Keratinocyte (primary cell): ENCODE data around the gene INCA1. TPM values are rescaled to one million over a fixed set of nuclear protein-coding genes. Genes with fewer than 3 reads are reported as not detected.

Experiments used
- DNase-seq: peaks from one replicate; pipeline ENCODE4 v3.0.0-alpha.2; 2011; ENCODE audit warnings: low read depth, missing footprints, low spot score
- FAIRE-seq: peaks from 2 replicates; lab custom pipeline; 2011; peaks lifted over from hg19 to GRCh38; lab: Jason Lieb, UNC
- H2AFZ ChIP-seq: 2 replicates; pipeline ENCODE4 v1.6.0; 2012; ENCODE audit warnings: low read length, control low read depth, inconsistent platforms; ENCODE audit not compliant: control insufficient read depth
- H3K27ac ChIP-seq: 2 replicates; pipeline ENCODE4 v1.5.1; 2011; ENCODE audit warnings: low read length; ENCODE audit not compliant: control insufficient read depth, insufficient read depth
- H3K27me3 ChIP-seq: 3 replicates; pipeline ENCODE4 v1.6.0; 2011; ENCODE audit warnings: low read length; ENCODE audit not compliant: control insufficient read depth, insufficient read depth; ENCODE audit errors: extremely low read depth
- H3K36me3 ChIP-seq, 2 experiments: 2 replicates in 1 of 2; 3 replicates in 1 of 2; pipeline ENCODE4 v1.5.1; 2011; ENCODE audit warnings: low read length in 2 of 2, mild to moderate bottlenecking in 1 of 2; ENCODE audit not compliant: control insufficient read depth in 2 of 2, insufficient read depth in 2 of 2; ENCODE audit errors: extremely low read depth in 1 of 2
- H3K4me1 ChIP-seq: 3 replicates; pipeline ENCODE4 v1.5.1; 2011; ENCODE audit warnings: low read length; ENCODE audit not compliant: control insufficient read depth, insufficient read depth; ENCODE audit errors: extremely low read depth
- H3K4me2 ChIP-seq: 3 replicates; pipeline ENCODE4 v1.6.0; 2011; ENCODE audit warnings: low read depth, low read length; ENCODE audit not compliant: control insufficient read depth, insufficient read depth; ENCODE audit errors: extremely low read depth
- H3K4me3 ChIP-seq, 3 experiments: fragments of 200-600 bp in 1 of 3; sonication (generic) in 1 of 3; 2 replicates in 2 of 3; 3 replicates in 1 of 3; pipeline ENCODE4 v1.5.1; 2011 to 2016; ENCODE audit warnings: low read length in 3 of 3, mild to moderate bottlenecking in 3 of 3, control low read depth in 2 of 3, inconsistent platforms in 1 of 3, low read depth in 1 of 3, mixed read lengths in 1 of 3, mixed run types in 1 of 3, moderate library complexity in 1 of 3; ENCODE audit not compliant: control insufficient read depth in 2 of 3, insufficient read depth in 2 of 3; ENCODE audit errors: extremely low read depth in 1 of 3
- H3K79me2 ChIP-seq: 2 replicates; pipeline ENCODE4 v1.6.0; 2012; ENCODE audit warnings: low read length; ENCODE audit not compliant: control insufficient read depth, insufficient read depth
- H3K9ac ChIP-seq: 3 replicates; pipeline ENCODE4 v1.6.0; 2011; ENCODE audit warnings: low read length; ENCODE audit not compliant: control insufficient read depth, insufficient read depth; ENCODE audit errors: extremely low read depth
- H3K9me1 ChIP-seq: 3 replicates; pipeline ENCODE4 v1.6.0; 2011; ENCODE audit warnings: low read length; ENCODE audit not compliant: control insufficient read depth, insufficient read depth; ENCODE audit errors: extremely low read depth
- H3K9me3 ChIP-seq: 2 replicates; pipeline ENCODE4 v1.5.1; 2012; ENCODE audit warnings: low read depth, low read length; ENCODE audit not compliant: control insufficient read depth
- H4K20me1 ChIP-seq: 3 replicates; pipeline ENCODE4 v1.6.0; 2011; ENCODE audit warnings: low read length; ENCODE audit not compliant: control insufficient read depth, insufficient read depth; ENCODE audit errors: extremely low read depth
- EZH2 ChIP-seq: IDR thresholded peaks from one replicate; pipeline ENCODE4 v1.6.1; 2012; ENCODE audit warnings: inconsistent platforms, mild to moderate bottlenecking, low read length, moderate library complexity
- dilution Hi-C: fragments of 300-500 bp; cut with MboI; formaldehyde crosslinking; loops from one replicate; pipeline ENCODE4 v1.7.0; 2020; ENCODE audit warnings: low sequenced_read_pairs; ENCODE audit not compliant: extremely low pct_ligation_motif_present
- polyA plus RNA-seq, 5 experiments: library from polyadenylated mRNA; depleted of rRNA in 3 of 5; stranded (reverse) in 3 of 5; stranded (forward) in 1 of 5; unstranded in 1 of 5; fragments of >200 nt; gene quantifications; 1 replicate in 1 of 5; 2 replicates in 3 of 5; 3 replicates in 1 of 5; pipeline versions ENCODE4 v1.2.1 to v1.2.3, GENCODE V29; 2011 to 2012; ENCODE audit warnings: missing spikeins in 2 of 5, low read depth in 1 of 5, low replicate concordance in 1 of 5
- TF ChIP-seq, protein P1 (sequence below), 3 experiments: IDR thresholded peaks in 1 of 3; conservative IDR thresholded peaks in 1 of 3; optimal IDR thresholded peaks in 1 of 3; 2 replicates in 2 of 3; 3 replicates in 1 of 3; pipeline versions ENCODE3 to v1.5.1; 2011; ENCODE audit warnings: low read length in 3 of 3, mild to moderate bottlenecking in 3 of 3, moderate library complexity in 2 of 3, control low read depth in 1 of 3, inconsistent platforms in 1 of 3; ENCODE audit not compliant: insufficient read depth in 2 of 3; ENCODE audit errors: extremely low read depth in 1 of 3

INCA1 gene
- polyA plus RNA-seq, 1 donor (not counting 4 experiments of a cell fraction or from before 2014, with no cell fraction given): 0.21 TPM

DNA sequence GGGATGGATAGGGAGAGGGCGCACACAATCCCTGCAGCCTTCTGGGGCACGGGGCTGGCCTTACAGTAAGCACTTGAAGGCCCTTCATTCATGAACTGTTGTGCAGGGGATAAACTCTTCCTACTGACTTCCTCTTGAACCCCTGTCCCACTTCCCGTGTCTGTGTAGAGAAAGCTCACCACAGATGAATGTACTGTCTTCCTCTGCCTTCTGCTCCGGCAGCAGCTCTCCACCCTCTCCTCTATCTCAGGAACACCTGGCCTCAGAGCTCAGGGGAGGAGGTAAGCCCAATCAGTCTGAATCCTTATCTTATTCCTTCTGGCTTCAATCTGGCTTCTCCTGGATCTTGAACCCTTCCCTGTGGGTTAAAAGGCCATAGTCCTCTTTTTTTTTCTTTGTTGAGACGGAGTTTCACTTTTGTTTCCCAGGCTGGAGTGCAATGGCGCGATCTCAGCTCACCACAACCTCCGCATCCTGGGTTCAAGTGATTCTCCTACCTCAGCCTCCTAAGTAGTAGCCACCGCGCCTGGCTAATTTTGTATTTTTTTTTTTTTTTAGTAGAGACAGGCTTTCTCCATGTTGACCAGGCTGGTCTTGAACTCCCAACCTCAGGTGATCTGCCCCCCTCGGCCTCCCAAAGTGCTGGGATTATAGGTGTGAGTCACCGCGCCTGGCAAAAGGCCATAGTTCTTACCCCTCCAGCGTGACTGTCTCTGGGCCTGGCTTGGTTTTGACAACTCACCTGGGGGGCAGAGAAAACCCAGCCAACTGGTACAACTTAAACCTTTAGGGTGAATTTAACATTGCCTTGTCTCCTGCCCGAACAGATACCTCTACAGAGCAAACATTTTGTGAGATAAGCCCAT lies 45.1 kb upstream of the INCA1 start:
- no peak overlapping the region for H3K9ac ChIP-seq
- no peak overlapping the region for H3K27ac ChIP-seq
- no peaks in the 10 kb centered on the region for H3K4me1 ChIP-seq
- H3K79me2 ChIP-seq: no peaks in the 10 kb centered on the region
- no peaks in the 10 kb centered on the region for H3K36me3 ChIP-seq
- FAIRE-seq: no peak
- no peaks in the 10 kb centered on the region for H3K9me3 ChIP-seq
- H4K20me1 ChIP-seq: no peaks in the 10 kb centered on the region
- no peak for TF ChIP-seq EZH2
- TF ChIP-seq, protein P1, sequence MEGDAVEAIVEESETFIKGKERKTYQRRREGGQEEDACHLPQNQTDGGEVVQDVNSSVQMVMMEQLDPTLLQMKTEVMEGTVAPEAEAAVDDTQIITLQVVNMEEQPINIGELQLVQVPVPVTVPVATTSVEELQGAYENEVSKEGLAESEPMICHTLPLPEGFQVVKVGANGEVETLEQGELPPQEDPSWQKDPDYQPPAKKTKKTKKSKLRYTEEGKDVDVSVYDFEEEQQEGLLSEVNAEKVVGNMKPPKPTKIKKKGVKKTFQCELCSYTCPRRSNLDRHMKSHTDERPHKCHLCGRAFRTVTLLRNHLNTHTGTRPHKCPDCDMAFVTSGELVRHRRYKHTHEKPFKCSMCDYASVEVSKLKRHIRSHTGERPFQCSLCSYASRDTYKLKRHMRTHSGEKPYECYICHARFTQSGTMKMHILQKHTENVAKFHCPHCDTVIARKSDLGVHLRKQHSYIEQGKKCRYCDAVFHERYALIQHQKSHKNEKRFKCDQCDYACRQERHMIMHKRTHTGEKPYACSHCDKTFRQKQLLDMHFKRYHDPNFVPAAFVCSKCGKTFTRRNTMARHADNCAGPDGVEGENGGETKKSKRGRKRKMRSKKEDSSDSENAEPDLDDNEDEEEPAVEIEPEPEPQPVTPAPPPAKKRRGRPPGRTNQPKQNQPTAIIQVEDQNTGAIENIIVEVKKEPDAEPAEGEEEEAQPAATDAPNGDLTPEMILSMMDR (optimal IDR thresholded peaks at IDR 0.05 in 1 of 3, IDR thresholded peaks at IDR 0.05 in 1 of 3, conservative IDR thresholded peaks at IDR 0.05 in 1 of 3; ENCODE audit: extremely low read depth in 1 of 3, insufficient read depth in 2 of 3, low read length in 3 of 3): no peak
- no peaks in the 10 kb centered on the region for H3K27me3 ChIP-seq
- no peak for DNase-seq
- dilution Hi-C loops: no loop called here
- H3K9me1 ChIP-seq: no peaks in the 10 kb centered on the region
- H3K4me3 ChIP-seq: no peak overlapping the region
- H2AFZ ChIP-seq: no peak overlapping the region
- H3K4me2 ChIP-seq: no peak overlapping the region

DNA sequence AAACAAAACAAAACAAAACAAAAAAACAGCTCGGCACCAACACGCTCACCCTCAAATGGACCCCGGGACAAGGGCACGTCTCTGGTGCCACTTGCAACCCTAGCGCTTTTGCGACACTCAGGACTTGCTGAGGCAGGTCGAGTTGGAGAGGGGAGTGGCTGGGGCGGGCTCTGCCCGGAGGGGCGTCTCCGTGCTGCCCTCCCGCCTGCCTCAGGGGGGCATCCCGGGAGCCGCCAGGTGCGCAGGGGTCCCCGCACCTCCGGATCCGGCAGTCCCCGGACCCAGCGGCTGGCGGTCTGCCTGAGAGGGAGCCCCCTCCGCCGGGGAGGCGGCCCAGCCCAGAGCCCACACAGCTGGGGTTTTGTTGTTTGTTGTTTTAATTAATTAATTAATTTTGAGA lies 38.0 kb upstream of the INCA1 start, which contains the start of gene SLC52A1:
Gene SLC52A1, minus strand, starts transcription at position 112 of the 400 bp plus-strand sequence. CDS start 820 bp downstream, outside the sequence.
- peak within 1 kb of the TSS; percentile 68 for H2AFZ ChIP-seq
- dilution Hi-C loops: no loop called here
- H3K36me3 ChIP-seq: no peaks in the 10 kb centered on the region
- no peaks in the 10 kb centered on the region for H3K79me2 ChIP-seq
- H3K4me1 ChIP-seq: peaks cover 3% of the 10 kb centered on the region
- no peaks in the 10 kb centered on the region for H3K9me3 ChIP-seq
- TF ChIP-seq EZH2: no peak
- TF ChIP-seq, protein P1 (optimal IDR thresholded peaks at IDR 0.05 in 1 of 3, IDR thresholded peaks at IDR 0.05 in 1 of 3, conservative IDR thresholded peaks at IDR 0.05 in 1 of 3; ENCODE audit: extremely low read depth in 1 of 3, insufficient read depth in 2 of 3, low read length in 3 of 3): no peak
- no peaks in the 10 kb centered on the region for H4K20me1 ChIP-seq
- peak within 1 kb of the TSS; percentile 89 for H3K4me2 ChIP-seq
- peak within 1 kb of the TSS; percentile 41 for H3K9ac ChIP-seq
- peak within 1 kb of the TSS; percentile 45 to 66 (median 55) for H3K4me3 ChIP-seq
- no peak within 1 kb of the TSS for H3K27ac ChIP-seq
- DNase-seq (no peak), FAIRE-seq (no peak)
- H3K9me1 ChIP-seq: no peaks in the 10 kb centered on the region
- no peaks in the 10 kb centered on the region for H3K27me3 ChIP-seq
